ENCODE measurements around the gene CCDC149.
A peak's percentile ranks its signal among the peaks of the same experiment; 100 is the strongest.
"Not testable (repeated sequence)": the region's sequence is repeated elsewhere in the genome, so short reads cannot be mapped to it uniquely, and the experiment has no call there.

CCDC149 gene

DNA sequence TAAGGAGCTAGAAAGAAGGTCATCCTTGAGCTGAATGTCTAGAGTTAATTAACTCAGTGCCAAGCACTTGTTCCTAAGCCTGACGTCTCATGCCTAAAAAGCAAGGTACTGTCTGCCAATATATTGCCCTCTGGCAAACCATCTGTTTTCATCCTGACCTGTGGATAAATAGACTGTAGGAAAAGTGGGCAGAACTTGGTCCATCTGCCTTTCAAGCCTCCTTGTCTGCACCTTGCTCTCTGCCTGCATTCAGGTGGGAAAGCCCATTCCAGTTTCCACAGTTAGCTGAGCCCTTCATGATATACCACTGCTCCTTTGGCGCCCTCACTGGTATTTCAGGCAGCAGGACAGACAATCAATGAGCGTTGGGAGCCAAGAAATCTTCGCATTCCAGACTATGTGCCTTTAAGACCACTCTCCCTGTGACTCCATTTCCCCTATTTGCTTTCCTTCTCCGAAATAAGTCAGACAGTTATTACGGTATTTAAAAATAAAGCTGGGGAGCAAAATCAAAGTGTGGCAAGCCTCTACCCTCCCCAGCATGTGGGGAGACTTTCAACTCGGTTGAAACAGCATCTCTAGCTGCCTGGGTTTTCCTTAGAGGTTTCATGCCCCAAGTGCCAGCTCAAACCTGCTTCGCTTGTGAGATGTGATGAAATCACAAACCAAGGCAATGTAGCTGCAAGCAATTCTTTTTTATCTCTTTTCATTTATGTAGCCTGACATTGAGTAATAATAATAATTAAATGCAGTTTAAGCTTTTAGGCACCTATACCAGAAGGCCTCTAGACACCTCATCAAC, 2.5 kb upstream of the CCDC149 start:
- no peak for DNase-seq

DNA sequence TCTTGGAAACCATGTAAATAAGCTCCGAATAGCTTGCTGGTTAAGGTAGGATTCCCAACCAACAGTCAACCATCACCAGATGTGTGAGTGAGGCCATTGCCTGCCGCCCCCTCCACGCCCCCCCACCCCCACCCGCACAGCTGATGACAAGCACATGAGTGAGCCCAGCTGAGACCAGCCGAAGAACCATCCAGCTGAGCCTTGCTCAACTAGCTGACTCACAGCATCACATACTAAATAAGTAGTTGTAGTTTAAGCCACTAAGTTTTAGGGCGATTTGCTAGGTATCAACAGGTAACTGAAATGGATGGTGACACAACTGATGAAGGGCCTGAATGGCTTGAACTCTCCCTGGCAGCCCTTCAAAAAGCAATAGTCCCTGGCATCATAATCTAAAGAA, 1.6 kb upstream of the CCDC149 start:
- no peak for DNase-seq

DNA sequence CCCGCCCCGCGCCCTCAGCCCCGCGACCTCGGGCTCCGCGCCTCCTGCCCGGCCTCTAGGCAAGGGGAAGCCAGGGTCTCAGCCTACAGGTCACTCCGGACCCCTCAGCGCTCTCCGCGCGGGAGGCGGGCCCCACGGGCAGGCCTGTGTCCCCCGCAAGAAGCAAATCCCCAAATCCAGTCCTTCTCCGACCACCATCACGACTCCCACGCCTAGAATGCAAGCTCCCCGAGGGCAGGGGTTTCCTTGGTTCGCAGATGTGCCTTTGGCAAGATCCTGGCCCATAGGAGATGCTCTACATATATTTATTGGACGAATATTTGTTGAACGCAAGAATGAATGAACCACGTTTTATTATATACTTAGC, 260 bp upstream of the CCDC149 start:
- no peak for DNase-seq

DNA sequence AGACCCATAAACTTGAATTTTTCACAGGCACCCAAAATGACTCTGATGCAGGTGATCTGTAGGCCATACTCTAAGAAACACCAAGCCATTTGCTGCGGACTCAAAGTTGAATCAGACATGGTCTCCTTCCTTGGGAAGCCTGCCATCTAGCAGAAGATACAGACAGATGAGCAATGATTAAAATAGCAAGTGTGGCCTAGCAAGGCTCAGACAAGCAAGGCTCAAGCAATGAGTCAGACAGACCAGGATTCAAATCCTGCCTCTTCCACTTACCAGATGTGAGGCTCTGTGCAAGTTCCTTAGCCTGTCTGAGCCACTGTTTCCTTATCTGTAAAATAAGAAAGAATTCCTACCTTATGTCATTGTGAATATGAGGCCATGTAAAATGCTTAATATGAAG, 2.3 kb downstream of the CCDC149 start:
- no peak for DNase-seq

DNA sequence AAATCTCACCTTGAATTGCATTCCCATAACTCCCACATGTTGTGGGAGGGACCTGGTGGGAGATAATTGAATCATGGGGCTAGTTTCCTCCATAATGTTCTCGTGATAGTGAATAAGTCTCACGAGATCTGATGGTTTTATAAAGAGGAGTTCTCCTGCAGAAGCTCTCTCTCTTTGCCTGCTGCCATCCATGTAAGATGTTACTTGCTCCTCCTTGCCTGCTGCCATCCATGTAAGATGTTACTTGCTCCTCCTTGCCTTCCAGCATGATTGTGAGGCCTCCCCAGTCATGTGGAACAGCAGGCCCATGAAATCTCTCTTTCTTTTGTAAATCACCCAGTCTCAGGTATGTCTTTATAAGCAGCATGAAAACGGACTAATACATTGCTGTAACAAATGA, 3.2 kb downstream of the CCDC149 start:
- not testable (repeated sequence) for DNase-seq

DNA sequence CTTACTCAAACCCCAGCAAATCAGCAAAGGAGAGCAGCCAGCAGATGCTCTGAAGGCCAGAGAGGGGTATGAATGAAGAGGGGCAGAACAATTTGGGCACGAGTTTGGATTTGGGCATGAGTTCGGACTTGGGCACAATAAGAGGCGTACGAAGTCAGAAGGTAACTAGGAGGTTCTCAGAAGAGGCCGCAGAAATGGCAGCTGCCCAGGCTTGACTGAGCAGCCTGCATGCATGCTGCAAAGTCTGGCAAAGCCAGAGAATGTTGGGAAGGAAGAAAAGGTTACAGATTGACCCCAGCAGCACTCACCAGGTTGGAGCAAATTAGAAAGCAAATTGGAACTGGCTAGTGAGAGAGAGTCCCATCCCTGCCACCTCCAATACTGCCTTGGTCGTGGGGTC, 15.2 kb downstream of the CCDC149 start:
- DNase-seq, result no peak

DNA sequence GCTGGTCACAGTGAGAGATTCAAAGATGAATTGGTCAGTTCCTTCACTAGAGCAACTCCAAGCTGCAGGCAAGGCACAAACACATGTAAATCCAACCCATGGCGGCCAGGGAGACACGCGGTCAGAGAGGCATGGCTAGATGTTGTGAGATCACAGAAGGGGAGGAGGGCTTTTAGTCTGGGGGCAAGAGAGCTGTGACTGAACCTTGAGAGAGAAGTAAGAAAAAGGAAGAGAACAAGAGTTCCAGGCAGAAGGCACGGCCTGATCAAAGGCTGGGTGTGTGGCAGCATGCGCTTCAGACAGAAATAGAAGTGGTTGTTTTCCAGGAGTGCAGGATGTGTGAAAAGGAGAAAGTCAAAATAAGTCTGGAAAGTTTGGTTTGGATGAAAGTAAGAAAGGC, 15.9 kb downstream of the CCDC149 start:
- DNase-seq, result no peak

DNA sequence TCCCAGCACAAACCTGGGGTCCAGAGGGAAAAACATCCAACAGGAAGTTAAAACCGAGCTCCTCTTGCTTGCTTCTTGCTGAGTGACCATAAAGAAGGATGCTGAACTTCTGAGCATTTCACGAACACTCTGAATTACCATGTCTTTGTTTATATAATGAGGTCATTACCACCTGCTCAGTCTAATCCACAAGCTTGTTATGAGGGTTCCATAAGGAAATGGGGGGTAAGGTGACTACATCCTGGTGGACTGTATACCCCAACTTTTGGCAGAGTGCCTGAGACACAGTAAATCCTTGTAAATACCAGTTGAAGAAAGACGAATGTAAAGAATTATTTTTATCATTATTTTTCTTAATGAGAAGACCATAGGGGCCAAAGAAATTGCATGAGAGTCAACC, 16.8 kb downstream of the CCDC149 start:
- DNase-seq, result no peak

DNA sequence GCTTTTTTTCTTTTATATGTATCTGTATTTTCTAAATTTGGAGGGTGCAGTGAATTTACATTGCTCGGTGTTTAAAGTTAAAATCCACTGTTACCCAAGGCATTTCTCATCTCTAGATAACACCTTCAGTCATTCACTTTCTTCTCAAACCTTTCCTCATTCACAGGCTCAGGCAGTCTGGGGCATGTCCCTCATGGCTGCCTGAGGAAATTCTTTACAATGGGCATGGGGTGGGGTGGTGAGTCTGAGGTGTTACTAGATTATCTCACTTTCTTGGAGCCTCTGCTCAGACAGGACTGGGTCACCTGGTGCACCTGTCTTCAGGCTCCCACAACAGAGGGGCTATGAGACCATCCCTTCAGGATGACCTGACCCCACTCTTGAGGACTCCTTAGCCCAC, 17.4 kb downstream of the CCDC149 start:
- DNase-seq, result no peak

DNA sequence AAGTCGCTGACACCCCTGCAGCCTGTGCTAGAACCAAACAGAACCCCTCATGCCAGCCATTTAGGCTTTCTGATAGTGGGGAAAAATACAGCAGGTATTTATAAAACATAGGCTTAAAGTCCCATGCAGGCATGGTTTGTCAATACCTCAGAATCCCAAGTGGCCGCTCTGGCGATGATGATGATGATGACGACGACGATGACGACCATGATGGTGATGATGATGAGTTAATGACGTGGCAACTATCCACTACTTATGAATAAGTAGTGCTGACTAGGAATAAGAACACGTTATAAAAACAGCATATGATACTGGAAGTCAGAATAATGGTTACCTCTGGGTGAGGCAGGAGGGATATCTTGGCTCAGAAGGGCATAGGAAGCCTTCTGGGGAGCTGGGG, 18.0 kb downstream of the CCDC149 start:
- no peak for DNase-seq

DNA sequence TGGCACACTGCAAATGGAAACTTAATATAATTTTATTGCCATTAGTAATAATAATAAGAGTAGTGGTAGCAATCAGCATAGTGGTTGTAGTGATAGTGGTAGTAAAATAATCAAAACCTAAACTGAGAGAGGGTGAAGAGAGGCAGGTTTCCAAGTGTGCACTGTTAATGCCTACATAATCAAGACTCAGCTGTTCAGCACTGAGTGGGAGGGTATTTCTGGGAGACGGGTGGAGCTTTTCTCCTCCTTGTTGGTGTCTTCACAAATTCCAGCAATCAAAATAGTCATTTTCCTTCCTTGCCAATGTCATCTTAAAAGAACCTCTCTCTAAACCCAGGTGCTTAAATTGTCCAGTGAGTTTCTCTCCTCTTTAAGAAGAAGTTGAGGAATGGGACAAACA, 18.6 kb downstream of the CCDC149 start:
- DNase-seq, result no peak

DNA sequence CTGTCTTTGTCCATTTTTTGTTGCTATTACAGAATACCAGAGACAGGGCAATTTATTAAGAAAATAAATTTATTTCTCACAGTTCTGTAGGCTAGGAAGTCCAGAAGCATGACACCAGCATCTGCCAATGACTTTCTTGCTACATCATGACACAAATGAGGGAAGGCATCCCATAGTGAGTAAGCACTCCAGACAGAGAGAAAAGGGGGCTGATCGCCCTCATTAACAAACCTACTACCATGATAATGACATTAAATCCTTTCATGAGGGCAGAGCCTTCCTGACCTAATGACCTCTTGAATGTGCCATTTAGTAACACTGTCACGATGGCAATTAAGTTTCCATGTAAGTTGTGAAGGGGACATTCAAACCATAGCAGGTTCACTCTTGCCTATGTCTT, 20.1 kb downstream of the CCDC149 start:
- DNase-seq, result no peak

DNA sequence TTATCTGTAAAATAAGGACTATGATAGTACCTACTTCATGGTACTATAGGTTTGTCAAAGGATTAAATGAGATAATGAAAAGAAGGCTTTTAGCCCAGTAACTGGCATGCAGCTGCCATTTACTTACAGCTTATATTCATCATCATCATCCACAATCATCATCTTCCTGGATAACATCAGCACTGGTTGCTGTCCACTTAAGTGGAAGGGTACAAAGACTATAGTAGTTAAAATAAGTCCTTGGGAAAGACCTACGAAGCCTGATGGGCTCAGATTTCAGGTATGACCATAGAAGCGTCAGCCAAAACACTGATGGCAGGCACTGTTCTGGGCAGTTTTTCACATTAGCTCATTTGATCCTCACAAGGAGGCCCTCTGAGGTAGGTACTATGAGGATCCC, 20.6 kb downstream of the CCDC149 start:
- no peak for DNase-seq

DNA sequence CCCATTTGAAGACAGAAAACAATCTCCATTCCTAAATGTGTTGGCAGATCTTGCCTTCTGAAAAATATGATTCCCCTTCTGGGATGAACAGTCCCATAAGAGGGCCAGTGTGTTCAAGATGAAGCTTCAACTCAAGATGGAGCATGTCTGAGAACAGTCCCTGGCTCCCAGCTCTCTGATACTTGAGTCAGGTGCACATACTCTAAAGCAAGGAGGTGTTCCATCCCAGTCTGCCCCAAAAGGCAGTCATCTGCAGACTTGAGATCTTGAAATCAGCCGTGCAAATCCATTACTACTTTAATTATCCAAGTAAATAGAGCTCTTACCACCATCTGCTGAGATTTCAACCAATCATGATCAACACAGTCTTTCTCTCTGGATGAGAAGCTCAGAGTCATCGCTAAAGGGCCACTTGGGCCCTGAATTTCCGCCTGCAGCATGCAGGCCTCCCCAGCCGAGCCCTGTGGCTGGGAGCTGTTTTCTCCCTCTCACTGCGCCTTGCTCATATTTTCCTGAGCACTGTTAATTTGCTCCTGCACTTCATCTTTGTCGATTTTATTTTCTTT, 22.2 kb downstream of the CCDC149 start:
- DNase-seq, result no peak

DNA sequence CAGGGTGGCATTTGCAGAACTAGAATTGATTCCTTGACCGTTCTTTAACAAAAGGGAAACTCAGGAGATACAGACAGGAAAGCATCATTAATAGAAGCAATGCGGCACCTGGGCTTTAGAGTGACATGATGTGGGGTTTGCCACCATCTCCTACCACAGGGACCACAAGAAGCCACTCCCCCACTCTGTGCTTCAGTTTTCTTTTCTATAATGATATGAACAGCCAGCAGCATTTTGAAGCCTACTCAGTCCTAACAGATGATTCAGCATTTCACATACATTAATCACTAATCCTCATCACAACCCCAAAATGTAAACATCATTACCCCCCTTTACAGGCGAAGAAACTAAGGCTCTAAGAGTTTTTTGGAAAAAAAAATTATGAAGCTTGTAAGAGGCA, 22.9 kb downstream of the CCDC149 start:
- no peak for DNase-seq

DNA sequence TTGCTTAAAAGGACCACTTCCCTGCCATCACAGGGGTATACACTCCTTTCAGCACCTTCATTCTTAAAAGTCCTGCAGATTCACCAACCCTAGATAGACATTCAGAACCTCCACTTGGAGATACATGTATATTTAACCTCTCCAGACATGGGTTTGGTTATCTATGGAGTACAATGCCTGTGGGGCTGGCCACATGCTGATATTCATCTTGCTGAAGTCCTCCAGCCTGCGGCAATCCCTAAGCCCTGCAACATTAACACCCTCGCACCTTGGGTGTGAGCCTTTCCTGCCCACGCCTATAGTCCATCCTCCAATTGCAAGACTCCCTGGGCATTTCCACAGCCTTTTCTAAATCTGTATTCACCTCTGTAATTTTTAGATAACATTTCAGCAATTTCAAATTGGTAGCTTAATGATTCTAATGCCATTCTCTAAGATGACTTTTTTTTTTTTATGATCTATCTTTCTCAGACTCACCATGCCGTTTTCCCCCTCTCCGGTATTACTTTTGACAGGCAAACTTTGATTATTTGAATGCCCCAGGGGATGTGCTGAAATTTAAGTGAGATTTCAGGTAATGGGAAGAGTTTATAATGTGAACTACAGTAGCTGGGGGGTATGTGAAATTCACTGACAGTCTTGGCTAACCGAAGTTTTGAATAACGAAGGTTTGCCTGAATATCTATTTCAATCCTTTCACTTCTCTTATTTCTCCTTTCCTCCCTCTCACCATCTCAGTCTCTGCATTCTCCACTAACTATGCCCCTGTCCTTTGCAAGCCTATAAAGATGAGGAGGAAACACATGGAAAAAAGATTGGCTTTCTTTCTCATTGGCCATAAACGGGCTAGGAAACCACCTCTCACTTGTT, 24.1 kb downstream of the CCDC149 start:
- DNase-seq, result peak; percentile 68

DNA sequence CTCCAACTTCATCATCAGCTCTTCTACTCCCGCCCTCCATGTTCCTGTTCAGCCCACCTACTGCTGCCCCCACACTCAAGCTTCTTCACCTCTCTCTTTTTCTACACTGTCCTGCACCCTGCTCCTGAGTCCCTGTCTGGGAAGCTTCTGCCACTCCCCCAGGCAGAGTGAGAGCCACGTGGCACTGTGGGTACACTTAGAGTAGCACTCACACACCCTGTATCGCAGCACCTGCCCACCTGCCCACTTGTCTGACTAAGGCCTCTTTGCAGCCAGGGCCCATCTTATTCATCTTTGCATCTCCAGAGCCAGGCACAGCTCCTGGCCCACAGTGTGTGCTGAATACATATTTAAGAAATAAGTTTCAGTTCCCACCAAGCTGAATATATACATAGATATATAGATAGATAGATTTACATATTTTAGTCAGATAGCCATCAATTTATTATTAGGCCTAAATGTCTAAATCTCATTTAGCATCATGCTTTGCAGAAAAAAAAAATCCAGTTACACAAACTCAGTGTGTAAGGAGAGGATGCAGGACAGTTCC, 24.9 kb downstream of the CCDC149 start:
- no peak for DNase-seq

DNA sequence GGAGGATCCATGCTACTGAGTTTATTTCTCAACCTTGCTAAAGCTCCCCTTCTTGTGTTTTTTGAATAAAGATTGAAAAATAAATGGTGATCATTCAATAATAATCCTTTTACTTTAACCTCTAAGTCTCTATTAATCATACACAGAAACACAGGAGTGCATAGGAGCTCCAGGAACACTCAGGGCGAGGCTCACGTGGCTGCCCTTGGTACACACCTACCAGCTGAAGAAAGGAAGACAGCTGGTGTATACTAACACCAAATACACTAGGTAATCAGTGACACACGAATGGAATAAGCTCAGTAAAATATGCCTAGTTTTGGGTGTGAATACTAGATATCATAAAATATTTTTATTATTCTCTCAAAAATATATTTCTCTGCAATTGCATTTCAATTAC, 26.2 kb downstream of the CCDC149 start:
- DNase-seq, result no peak

DNA sequence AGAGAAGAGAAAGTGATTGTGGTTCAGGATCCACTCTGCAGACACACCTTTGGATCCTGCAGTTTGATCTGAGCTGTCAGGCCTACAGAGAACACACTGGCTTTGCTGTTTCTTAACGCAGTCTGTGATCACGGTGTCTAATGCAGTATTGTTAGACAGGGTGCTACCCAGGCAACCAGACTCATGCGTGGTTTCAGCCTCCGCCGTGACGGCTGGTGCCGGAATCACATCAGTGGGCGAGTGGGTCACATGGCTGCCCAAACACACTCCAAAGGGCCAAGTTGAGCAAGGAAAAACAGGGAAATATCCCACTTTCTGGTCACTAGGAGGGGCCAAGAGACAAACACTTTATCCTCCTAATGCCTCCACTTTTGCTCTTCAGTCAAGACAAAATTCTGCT, 27.5 kb downstream of the CCDC149 start:
- no peak for DNase-seq

DNA sequence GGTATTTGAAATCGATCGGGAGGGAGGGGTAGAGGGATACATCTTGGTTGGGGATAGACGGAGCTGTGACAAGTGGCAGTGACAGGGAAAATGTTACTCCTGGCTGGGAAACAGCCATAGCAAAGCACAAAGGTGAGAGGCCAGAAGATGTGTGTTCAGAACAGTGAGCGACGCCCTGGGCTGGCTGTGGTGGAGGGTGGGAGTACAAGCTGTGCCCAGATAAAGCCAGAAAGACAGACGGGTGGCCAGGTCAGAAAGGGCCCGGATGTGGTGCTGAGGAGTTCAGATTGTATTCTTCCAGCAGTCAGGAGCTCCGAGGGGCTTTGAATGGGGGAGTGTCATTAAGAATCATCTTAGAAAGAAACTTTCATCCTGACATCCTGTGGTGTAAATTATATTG, 27.9 kb downstream of the CCDC149 start:
- no peak for DNase-seq

DNA sequence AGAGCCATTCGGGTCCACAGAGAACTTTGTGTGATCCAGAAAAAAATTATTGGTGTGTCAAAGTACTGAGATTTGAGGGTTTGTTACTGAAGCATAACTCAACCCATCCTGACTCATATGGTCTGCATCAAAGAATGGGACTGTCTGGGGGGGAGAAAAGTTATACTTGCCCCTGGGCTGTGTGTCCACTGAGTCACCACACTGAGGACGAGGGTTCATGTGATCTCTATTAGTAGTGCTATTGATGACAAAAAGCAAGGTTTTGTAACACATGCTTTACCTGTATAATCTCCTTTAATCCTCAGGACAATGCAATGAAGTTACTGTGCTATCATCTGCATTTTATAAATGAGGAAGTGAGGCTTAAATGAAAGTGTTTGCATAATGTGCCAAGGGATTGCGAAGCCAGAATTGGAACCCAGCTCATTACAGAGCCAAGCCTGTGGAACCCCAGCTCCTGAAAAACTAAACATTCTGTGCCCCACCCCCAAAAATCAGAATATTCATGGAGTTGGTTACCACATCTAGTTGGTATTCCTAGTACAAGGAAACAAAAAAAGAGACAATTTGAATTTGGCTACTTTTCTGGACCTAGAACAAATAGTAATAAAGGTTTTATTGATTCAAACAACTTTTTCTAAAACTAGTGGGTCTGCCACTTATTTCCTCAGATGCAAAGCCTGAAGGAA, 31.2 kb downstream of the CCDC149 start:
- DNase-seq, result no peak

DNA sequence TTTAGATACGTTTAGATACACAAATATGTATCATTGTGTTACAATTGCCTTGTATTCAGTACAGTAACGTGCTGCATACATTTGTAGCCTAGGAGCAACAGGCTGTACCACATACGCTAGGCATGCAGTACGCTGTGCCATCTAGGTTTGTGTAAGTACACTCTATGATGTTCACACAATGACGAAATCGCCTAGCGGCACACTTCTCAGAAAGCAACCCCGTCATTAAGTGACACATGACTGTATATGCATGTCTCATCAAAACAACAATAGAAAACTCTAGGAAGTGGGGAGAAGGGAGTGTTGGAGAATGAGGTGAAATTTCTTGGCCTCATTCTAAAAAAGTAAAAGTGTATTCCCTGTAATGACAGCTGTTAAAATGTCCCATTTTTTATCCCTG, 32.7 kb downstream of the CCDC149 start:
- no peak for DNase-seq

DNA sequence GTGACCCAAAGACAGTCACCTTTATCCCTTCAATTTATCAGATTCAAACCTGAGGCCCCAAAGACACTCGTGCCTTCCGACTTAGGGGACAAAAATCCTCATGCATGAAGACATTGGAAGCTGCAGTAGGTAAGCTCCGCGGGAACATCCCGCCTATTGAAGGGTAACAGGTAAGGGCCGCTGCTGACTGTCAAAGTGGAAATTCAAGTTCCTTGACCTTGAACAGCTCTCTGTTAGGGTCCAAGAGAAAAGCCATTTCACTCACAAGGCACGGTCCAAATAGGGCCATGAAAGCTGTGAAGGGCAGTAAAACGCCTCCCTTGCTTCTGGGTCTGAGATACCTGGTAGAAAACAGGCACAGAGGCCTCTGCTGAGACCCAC, 34.2 kb downstream of the CCDC149 start:
- no peak for DNase-seq
